Bone marrow (tissue), 2 donors: Measurements from ENCODE around the gene STRN4.

Experiments
- DNase-seq, 2 donors: peaks; one replicate each; lab custom pipeline; 2025; lab: John Stamatoyannopoulos, UW

The STRN4 gene

DNA sequence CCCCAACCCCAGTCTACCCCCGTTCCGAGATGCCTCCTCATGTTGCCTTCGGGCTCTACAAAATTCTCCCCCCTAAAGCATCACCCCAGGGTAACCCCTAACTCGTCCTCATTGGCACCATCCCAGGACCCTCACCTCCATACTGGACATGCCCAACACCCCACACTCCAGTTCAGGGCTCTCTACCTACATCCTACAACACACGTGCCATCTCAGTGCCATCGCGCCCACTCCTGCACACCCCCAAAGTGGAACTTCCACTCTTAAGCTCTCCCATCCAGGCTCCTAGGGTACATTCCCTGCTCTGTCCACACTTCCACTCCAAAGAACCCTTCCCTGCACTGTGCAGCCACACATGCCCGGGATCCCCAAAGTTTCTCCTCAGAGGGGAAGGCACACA lies 1.2 kb downstream of the STRN4 start:
- no peak for DNase-seq

DNA sequence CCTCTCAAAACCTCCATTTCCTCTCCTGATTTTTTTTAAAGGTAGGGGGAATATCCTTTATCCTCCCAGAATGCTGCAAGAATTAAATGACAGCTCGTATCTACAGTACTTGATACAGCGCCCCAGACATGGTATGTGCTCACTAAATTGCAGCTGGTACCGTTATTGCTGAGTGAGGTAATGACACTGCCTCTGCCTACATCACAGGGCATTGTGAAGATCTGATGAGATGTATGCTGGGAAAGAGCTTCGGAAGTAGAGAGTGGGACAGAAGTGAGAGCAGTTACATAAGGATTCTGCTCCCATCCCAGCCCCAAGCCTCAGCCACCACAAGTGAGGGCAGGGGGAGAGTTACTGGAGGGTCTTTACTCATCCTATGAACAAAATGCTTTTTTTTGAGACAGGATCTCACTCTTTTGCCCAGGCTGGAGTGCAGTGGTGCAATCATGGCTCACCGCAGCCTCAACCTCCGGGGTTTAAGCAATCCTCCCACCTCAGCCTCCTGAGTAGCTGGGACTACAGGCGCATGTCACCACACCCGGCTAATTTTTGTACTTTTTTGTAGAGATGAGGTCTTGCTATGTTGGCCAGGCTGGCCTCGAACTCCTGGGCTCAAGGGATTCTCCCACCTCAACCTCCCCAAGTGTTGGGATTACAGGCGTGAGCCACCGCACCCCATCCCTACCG lies 2.1 kb downstream of the STRN4 start:
- no peak for DNase-seq

DNA sequence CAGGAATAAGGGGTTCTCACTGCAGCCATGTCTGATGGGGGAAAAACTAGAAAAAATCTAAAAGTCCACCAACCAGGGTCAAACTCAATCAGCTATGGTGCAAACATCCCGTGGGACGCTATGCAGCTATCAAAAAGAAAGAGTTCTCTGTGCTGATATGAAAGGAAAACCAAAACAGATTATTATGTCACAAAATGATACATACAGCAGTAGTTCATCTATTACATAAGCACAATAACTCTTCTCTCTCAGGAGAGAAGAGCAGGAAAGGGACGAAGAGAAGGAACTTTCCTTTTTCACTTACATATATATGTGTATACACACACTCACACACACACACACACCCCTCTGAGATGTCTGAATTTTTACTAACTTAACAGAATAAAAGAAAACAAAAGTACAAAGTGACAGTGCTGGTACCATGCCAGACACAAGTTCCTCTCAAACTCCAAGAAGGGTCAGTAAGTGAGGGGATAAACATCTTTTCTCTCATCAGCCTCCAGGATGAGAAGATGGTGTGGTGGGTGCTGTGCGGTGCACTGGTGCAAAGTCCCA lies 3.2 kb downstream of the STRN4 start:
- no peak for DNase-seq

DNA sequence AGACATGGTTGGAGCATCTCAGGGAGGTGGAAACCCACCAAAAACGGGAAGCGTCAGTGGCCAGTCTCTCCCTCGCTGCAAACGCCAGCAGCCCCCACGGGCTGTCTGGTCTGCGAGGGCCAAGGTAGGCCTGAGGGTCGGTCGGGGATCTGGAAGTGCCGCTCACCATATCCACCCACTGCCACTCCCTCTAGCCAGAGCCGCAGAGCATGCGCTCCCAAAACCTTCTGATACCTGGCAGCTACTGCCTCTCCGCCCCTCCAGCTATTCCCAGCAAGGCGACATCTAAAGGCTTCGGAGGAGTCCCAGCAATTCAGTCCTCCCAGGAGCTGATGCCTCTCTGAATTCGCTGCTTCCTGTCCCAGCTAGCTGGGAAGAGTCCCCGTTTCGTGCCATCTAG lies 4.8 kb downstream of the STRN4 start:
- no peak for DNase-seq

DNA sequence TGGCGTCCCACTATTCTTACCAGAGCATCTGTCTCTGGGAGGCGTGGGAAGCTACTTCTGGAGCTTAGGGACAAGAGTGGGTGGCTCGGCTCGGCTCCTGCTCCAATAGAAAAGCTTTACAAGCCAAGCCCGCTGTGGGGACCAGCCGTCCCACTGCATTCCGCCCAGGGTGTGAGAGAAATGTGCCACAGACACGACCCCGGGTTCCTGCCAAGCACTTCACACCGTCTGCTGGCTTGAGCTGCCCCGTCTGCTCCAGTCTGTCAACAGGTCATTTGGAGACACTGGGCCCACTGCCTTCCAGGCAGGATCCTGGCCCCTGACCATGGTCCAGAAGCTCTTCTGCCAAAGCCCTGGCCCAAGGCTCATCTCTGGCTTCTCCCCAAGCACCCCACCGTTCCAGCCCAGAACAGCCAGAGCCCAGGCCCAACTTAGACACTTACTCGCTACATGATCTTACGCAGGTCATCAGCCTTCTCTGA lies 6.9 kb downstream of the STRN4 start:
- no peak for DNase-seq

DNA sequence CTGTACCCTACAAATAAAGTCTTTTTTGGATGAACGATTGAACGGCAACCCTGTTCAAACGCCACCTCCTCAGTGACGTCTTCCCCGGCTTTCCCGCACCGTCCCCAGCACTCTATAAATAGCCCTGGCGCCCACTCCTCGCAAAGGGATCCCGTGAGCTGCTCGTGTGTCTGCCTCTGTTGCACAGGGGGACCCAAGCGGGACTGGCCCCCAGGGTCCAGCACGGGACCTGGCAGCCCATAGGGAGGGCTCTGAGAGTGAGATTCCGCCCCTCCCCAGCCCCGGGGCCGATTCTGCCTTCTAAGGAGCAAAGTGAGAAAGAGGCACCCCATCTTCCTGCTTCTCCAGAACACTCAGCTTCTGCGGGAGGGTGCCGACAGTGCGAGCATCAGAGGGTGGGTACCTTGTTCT lies 8.5 kb downstream of the STRN4 start:
- DNase-seq = no peak

DNA sequence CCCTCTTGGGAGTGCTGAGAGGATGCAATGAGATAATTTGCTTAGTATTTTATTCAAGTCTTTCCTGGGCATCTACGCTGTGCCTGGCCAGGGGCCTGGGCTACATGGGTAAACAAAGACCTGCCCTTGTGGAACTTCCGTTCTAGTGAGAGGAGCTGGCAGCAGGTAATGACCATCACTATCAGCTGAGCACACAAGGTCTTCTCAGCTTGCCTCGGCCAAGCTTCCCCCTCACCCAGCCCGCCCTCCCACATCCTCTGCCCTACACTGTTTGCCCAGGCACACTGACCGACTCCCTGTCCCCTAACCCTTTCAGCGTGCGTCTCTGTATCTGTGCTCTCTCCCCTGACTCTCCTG lies 9.0 kb downstream of the STRN4 start:
- no peak for DNase-seq

DNA sequence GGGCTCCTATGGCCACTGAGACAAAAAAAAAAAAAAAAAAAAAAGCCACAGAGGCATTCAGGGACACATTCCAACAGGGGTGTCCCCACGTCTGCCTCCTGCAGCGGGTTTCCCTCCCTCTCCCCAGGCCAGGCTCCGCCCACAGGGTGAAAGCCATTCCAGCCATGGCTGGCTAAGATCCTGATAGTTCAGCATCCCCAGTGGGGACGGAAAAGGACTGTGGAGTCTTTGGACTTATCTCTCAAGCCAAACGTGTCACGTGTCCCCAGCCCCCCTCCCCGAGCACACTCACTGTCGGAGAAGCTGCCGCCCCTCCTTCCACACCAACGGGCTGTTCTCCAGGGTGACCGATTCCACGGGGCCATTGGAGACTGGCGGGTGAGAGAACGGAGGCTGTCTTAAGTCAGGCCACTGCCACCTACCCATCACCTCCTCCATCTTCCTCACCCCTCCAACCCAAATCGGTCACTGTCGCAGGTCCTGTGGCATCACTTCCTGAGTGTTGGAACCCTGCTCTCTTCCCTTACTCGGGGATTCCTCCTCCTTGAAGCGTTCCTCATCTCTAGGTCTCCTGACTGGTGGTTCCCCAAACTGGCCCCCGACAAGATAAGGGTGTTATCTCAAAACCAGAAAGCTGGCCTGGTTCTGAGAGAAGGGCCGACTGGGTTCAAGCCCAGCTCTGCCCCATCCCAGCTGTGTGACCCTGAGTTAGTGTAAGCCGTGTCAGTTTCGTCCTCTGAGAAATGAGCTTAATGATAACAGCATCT lies 9.5 kb downstream of the STRN4 start:
- DNase-seq = no peak

DNA sequence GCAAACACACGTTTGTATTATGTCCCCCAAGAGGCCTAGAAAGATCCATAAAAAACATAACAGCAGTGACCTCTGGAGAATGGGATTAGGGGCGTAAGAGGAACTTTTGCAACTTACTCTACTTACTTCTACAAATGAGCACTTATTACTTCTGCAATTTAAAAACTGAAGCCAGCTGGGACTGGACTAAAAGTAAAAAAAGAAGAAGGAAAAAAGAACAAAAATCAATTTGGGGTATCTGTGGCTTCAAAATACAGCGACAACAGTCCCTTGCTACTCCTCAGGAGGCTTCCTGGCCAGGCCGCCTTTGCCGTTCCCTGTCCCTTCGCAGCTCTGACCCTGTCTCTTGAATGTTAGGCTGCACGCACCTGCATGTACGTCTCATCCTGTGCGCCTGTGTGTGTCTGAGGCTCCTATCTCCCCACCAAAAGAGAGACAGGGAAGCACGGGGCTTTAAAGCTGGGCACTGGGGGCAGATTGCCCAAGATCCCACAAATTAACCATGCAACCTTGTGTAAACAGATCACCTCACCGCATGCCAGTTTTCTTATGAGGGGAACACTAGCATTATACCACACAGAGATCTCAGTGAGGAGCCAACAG lies 12.5 kb downstream of the STRN4 start:
- DNase-seq = no peak

DNA sequence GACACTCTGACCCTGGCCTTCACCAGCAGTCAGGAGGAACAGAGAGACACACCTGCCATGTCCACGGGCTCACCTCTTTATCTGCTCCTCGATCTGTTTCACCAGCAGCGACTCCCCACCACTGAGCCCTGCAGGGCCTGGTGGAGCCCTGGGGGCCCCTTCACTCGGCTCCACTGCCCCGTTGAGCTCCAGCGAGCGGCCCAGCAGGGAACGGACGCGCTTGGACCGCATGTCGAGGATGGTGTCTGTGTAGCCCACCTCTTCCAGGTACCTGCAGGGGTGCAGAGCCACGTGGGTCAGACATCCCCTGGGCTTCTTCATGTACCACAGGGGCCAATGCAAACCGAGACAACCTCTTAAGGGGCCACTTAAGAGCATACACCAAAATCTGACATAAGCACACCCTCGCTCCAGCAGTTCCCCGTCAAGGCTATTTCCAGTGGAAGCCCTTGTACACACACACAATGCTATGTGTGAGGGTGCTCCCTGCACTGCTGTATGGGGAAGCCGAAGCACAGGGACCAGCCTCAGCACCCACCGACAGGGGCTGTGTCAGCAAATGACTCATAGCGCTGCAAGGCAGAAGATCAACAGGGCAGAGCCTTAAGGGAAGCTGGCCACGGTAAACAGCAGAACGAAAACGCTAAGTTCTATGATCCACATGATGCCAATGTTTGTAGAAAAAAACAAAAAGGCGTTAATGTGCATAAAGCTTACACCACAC lies 13.1 kb downstream of the STRN4 start:
- DNase-seq = peak; percentile 38 to 42

DNA sequence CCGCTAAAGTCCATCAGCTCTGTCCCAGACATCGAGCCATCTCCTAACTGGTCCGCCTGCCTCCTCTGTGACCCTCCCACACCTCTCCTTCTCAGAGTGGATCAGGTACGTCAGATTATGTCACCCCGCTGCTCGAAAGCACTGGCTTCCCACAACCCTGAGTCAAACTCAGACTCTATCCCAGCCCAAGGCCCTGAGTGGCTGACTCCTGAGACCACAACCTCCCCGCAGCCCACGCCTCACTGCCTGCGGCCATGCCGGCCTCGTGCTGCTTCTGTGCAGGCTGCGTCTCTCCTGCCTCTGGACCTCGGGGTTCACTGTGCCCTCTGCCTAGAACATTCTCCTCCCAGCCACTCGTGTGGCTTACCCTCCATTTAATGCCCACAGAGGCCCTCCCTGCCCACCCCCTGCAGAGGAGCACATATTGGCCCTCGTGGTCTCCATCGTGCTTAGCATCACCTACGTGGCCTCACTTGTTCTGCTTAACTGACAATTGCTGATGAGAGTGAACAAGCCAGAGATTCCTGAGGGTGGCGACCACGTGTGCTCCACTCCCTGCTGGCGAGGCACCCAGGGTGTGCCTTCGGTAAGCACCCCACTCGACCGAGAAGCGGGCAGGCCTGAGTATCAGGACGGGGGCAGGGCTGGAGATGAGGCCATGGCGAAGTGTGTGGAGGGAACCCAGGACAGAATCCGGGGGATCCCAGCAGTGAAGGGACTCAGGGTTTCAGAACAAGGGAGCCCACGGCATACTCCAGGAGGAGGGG lies 13.9 kb downstream of the STRN4 start:
- DNase-seq = no peak

DNA sequence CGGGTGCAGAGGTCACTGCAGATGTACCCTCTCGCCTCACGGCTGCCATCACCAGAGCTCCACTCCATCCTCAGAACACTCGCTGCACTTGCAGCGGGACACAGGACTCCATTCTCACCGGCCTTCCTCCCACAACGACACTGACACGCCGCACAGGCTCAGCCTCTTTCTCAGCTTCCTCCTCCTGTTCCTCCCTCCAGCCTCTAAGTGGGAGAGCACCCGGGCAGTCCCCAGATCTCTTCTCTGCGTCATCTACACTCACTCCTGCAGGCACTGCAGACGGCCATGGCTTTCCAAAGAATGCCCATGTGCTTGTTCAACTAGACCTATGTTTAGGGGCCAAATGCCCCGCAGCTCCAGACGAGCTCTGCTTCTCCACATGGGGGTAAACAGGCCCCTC lies 14.7 kb downstream of the STRN4 start:
- DNase-seq = peak; percentile 27 to 56

DNA sequence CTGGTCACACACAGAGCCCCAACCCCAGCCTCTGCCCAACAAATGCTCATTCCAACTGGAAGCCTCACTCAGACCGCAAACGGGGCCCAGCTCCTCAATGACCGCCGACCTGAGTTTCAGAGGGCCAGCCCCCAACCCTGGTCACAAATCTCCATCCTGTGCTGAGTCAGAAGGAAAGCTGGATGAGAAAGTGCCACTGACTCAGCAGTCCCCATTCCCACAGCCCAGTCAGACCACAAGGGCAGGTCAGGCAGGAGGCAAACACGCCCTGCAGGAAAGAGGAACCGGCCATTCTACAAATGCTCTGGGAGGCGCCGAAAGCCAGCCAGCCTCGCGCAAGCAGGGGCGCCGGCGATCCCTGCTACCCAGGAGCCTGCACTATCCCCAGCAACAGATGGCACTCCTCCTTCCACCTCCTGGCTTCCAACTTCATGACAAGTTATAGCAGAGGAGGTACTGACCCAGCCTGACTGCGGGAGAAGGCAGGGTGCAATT lies 15.2 kb downstream of the STRN4 start:
- peak; percentile 56 to 77 for DNase-seq

DNA sequence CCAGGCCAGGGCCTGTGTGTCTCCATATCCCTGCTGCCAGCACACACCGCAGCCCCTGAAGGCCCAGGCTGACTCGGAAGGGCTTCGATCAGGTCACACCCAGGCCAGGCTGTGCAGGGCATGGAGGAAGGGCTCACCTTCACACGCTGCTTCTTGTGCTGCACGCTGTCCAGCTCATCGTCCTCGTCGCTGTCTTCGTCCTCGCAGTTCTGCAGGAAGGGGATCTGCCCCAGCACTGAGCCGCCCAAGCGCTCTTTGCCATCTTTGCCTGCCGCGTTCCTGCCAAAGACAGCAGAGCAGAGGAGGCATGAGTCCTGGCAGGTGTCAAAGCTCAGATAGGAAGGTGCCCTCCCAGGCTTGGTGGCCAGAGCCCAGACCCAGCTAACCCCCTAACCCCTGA lies 15.7 kb downstream of the STRN4 start:
- no peak for DNase-seq

DNA sequence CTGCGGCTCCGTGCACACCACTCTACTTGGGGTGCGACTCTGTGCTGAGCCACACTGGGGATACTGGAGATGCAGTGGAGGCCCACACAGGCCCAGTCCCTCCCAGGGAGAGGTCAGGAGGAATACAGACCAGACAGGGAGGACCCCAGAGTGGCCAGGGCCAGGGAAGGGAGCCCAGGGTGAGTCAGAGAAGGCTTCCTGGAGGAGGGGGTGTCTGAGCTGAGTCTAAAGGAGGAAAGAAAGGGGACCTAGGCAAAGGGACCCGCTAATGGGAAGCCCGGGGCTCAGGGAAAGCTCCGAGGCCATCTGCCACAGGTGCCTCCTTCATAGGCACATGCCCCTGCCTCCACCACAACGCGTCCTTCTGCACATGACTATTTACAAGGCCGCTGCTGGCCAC lies 16.1 kb downstream of the STRN4 start:
- no peak for DNase-seq

DNA sequence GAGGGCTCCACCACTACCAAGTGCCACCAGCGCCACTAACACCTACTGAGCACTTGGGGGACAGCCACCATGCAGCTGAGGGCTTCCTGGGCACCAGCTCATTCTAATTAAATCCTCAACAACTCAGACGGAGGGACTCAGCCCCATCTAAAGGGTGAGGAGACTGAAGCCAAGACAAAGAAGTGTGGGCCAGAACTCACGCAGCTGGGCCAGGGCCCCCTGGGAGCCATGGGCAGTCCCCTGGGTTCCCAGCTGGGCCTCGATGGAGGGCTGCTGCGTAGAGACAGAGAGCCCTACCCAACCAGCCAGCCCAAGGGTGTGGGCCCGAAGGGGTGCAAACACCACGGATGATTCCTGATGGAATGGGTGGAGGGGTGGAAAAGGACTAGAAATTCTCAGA lies 16.6 kb downstream of the STRN4 start:
- no peak for DNase-seq

DNA sequence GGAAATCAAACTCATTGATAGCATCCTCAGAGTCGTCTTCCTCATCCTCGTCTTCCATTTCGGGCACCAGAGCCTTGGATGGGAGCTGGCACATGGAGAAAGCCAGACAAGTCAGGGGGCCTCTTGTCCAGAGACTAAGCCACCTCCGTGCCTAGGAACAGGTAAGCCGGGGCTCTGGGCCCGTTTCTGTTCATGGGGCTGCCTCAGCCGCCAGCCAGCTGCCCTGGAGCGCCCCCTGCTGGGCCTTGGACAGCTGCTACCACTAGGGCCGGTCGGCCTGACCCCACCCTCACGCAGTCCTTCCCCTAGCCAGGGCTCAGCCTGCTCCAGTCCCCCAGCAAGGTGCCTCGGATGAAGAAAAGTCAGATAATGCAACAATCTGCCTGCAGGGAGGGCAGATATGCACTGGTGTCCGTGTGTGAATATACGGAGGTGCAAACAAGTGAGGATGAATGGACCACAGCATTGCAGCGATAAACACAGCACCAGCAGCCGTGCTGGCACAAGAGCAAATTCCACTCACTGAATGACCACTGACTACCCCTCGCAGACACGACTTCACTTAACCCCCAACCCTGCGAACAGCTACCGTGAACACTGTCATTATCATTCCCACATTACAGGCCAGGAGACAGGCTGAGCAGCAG lies 17.4 kb downstream of the STRN4 start:
- peak; percentile 34 to 59 for DNase-seq

DNA sequence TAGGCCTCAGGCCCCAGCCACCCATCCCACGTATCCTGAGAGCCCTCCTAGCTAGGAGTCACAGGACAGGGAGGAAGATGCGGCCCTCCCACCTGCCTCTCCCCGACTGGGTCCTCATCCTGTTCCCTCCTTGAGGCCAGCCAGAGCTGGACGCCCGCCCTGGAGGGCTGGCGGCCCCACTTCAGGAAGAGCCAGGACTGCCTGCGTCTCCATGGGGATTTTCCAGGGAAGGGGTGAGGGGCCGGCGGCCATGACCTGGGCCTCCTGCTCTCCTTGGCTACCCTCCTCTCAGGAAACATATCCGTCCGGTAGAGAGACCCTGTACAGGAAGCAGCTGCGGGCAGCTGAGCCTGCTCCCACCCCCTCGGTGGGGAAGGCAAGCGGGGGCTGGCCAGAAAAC lies 18.0 kb downstream of the STRN4 start:
- no peak for DNase-seq

DNA sequence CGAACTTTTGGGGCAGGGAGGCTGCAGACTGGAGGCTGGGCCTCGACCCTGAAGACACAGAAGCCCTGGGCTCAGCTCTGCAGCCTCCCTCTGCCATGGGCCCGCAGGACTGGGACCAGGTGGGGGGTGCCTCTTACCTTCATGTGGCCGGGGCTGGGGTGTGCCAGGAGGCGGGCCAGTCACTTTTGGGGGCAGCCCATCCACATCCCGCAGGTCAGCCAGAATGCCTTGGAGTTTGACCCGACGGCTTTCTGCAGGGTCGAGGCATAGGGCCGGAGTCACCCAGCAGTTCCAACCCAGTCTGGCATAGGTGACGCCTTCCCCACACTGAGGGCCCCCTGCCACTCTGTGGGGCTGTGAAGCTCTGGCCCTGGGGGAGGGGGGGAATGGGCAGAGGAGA lies 18.5 kb downstream of the STRN4 start:
- DNase-seq = no peak

DNA sequence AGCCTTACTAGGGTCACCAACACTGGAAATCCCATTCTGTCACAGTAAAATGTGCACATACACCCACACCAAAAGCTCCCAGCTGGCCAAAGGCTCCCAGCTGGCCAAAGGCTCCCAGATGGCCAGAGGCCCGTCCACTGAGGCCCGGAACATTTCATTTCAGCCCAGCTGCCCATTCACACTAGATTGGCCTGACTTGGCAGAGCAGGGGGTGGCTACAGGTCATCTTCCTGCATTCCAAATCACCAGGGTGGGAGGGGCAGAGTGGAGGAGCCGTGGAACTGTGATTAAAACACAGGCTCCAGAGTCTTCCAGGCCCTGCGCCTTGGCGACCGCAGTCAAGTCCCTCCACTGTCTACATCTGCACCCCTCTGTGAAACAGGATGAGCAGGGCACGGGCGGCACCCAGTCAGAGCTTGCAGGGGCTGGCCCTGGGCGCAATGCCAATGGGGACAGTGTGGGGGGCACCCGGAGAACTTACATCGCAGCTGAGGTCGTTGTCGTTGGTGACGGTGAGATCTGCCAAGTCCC lies 19.2 kb downstream of the STRN4 start:
- no peak for DNase-seq

DNA sequence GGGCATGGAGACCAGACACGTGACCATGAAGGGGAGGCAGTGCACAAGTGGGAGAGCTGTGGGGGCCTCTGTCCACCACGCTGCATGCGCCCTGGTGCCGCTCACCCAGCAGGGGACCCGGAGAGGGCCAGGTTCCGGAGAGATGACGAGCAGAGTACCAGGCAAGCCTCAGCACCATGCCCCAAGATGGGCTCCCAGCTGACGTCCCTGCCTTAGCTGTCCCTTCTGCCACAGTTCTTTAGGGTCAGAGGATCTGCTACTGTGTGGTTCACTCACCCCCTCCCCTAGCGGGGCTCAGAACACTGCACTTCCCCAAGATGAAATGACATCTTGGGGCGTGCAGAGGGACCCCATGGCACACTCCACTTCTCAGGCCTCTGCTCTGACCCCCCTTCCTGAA lies 19.7 kb downstream of the STRN4 start:
- no peak for DNase-seq
